Measurements from ENCODE around the gene SORBS2.
"Not testable (repeated sequence)": the region's sequence is repeated elsewhere in the genome, so short reads cannot be mapped to it uniquely, and the experiment has no call there.

SORBS2 gene

DNA sequence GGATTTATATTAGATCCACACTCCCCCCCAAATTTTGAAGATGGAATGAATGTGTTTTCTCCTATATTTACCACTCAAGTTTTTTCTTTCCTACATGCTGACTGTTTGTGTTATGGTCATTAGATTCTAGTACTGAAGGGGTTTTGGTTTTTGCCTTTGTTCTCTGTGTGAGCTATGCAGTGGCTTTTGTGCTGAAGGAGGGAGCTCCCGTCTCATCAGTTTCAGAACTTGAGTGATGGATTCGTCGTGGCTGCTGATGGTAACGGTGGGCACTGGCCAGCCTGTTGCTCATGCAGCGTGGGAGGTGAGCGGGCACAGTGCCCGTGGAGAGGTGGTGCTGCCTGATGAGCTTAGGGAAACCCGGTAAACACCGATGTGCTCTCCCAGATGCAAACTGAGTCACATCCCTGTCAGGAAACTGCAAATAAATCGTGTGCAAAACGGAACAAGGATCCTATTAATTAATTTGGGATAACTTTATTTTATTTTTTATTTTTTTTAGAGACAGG is 101.5 kb downstream of the SORBS2 start:
- no peak for DNase-seq

DNA sequence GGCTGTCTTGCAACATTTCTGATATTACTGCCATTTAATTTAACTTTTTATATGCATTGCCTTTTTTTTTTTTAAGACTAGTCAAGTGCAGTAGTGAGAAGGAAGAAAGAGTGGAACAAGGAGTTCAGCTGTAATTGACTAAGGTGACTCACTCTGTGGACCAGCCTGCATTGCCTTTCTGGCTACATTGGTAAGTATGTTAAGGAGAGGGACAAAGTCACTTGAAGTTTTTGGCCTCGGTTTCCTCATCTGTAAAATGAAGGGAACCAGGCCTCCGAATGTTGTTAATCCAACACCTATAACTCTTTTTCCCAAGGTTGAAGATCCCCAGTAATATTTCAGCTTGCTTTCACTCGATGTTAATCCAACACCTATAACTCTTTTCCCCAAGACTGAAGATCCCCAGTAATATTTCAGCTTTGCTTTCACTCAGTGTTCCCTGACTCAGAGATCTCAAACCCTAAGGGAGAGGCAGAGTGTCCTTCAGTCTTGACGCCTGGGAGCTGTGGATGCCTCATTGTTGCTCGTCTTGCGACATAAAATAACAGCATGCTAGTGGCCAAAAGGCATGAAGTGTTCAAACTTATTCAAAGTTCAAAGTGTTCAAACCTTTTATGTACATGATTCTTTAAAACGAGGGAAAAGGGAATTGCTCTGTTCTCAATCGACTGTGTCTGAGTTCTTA is 102.0 kb downstream of the SORBS2 start:
- no peak for DNase-seq

GRCh38 chr4:185708348-185708747 is 103.6 kb downstream of the SORBS2 start:
- no peak for DNase-seq

DNA sequence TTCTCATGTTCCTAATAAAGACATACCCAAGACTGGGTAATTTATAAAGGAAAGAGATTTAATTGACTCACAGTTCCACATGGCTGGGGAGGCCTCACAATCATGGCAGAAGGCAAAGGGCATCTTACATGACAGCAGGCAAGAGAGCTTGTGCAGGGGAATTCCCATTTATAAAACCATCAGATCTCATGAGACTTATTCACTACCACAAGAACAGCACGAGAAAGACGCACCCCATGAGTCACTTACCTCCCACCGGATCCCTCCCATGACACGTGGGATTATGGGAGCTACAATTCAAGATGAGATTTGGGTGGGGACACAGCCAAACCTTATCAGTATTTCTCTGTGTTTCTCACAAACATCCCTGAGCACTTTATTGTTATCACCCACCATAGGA is 104.4 kb downstream of the SORBS2 start:
- not testable (repeated sequence) for DNase-seq

DNA sequence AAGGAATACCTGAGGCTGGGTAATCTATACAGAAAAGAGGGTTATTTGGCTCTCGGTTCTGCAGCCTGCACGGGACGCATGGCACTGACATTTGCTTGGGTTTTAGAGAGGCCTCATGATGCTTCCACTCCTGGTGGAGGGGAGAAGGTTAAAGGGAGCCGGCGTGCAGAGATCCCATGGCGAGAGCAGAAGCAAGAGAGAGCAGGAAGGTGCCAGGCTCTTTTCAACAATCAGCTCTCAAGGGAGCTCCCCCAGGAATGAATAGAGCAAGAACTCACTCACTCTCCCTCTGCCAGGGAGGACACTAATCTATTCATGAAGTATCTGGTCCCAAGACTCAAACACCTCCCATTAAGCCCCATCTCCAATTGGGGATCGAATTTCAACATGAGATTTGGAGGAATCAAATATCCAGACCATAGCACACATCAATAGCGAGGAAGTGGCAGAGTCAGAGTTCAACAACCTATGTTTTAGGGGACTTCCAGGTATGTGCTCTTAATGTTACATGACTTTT is 109.8 kb downstream of the SORBS2 start:
- DNase-seq, result no peak

DNA sequence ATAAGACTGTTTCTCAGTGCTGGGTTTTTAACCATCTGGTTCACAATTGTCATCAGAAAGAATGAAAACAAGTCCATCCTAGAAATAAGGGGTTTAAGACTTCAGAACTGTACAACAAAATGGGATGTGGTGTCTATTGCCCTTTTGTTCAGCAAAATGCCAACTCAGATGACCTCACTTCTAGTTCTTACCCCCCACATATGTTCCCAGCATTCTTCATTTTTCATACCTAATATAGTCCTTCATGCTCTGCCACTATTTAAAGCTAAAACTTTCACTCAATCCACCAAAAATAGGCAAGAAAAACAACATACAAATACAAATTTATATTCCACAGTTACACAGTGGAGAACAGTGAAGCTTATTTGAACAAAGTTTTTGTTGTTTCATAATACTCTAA is 111.4 kb downstream of the SORBS2 start:
- DNase-seq, result no peak

DNA sequence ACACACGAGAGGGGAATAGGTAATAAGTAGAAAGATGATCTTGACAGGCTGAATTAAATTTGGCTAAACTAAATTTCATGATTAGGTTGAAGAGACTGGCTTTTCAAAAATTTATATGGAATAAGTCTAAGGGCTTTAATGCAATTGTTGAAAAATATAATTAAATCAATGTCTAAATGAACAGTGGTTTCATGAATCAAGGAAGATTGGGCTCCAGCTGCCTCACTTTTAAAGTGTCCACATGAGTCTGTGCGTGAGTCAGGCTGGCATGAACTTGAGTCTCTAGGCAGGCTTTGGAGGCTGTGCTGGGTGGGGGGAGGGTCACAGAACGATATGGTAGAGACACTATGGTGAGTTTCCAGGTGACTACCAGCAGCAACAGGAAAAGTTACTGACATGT is 111.9 kb downstream of the SORBS2 start:
- no peak for DNase-seq

- no peak for DNase-seq
Measured at GRCh38 chr4:185697488-185697887, 114.5 kb downstream of the SORBS2 start.

DNA sequence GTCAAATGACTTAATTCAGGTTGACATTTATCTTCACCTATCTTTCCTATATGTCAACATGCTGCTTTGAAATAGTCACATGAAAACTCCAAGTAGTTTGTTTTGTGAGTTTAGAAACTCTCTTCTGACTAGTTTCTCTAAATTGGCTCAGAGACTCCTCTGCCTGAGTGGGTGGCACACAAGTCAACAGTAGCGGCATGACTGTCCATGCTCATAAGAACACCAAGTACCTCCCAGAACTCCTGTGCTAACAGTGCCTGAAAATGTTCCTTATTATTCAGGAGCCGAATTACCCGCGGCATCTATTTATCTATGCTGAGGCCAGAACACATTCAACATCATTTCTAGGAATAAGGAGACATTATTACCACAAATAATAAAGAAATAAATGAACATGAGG is 116.3 kb downstream of the SORBS2 start:
- no peak for DNase-seq

DNA sequence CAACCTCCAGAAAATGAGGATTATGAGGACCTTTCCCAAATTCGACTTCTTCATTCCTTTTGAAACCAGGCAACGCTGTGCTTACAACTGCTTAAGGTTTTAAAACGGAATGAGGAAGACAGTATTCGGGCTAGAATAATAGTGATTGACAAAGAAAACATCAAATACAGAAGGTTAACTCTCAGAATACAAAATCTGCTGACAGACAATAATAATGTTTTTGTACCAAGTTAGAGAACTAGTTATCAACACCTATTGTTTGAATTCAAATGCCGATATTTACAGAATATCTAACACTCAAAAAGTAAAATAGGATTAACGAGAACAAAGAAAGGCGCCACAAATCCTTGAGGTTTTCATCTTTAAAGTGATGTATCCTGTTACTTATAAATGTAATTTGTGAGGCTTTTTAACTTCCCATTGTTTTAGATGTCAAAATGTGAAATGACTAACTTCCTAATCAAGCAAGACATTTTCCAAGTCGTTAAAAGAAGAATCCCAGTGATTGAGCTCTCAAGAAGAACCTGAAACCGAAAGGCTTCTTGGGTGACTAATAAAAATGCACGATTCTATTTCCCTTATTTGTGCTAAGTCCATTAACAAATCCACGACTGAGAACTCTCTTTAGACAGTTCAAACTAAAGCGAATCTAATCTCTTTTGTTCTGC is 118.3 kb downstream of the SORBS2 start:
- DNase-seq, result no peak

GRCh38 chr4:185689407-185689806 is 122.6 kb downstream of the SORBS2 start:
- no peak for DNase-seq

DNA sequence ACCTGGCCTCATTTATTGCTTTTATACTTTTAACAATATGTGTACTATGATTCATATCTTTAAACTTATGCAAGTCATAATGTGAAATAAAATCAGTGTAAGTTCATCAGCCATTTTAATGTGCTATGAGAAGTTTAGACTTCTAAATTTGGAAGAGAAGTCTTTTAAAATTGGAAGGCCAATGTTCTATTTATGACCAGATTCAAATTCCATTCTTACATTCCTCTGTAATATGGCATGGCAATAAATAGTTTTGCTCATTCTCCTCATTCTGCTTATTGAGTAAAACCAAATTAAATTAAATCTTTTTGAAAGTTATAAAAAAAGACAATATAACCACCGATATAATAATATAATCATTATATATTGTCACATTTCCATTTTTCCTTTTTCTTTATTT is 126.2 kb downstream of the SORBS2 start:
- DNase-seq, result no peak

GRCh38 chr4:185683896-185684295 is 128.1 kb downstream of the SORBS2 start:
- DNase-seq, result no peak

DNA sequence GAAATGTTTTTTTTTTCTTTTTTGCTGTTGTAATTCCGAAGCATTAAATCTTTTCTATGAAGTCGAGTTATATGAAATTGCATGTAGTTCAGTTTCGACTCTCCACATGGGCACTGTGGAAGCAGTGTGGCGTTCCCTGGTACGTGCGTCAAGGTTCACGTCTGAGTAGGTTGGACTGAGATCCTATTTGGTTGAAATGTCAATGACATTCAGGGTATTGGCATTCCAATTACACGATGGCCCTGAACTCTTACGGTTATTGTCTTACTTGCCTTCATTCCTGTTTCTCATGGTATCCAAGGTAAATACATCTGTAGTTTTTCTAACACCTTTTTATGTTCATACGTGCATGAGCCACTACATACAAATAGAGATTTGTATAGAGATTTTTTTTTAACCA is 128.8 kb downstream of the SORBS2 start:
- no peak for DNase-seq

GRCh38 chr4:185682236-185682635 is 129.8 kb downstream of the SORBS2 start:
- DNase-seq, result no peak

GRCh38 chr4:185681604-185682003 is 130.4 kb downstream of the SORBS2 start:
- no peak for DNase-seq

DNA sequence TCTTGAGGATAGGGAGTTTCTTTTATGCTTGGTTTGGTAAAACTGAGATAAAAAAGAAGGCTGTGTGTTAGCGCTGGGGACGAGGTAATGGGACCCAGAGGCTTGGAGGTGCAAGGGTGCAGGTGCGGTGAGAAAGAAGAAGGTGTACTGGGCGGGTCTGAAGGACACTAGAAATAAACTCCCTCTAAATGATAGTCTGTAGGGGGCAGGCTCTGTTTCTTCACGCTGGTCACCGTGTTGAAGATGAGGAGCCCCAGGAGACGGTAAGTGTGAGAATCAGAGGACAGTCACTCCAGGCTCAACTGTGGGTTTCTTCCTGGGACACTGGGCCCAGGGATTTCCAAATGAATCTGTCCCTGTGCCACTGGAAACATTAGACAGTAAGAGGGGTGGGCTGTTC is 131.4 kb downstream of the SORBS2 start:
- no peak for DNase-seq

DNA sequence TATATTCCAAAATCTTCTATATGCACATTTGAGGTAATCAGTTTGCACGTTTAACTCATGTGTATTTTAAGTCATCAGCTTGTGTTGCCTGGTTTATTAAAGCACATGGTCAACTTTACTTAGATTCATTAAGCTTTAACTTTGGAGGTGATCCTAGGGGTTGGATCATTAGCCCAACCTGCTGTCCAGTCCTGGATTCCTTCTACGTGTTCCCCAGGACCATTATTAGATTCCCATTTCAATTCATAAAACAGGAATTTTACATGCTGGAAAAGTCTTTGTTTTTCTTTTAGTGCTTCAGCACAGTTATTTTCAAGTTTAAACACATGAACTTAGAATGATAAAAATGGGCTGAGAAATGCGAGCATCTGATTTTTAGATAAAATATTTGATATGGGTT is 132.5 kb downstream of the SORBS2 start:
- DNase-seq, result no peak

- DNase-seq, result no peak
Measured at GRCh38 chr4:185677637-185678314, 134.2 kb downstream of the SORBS2 start.

- no peak for DNase-seq
Measured at GRCh38 chr4:185672618-185673017, 139.4 kb downstream of the SORBS2 start.

- DNase-seq, result no peak
Measured at GRCh38 chr4:185672151-185672550, 139.8 kb downstream of the SORBS2 start.

DNA sequence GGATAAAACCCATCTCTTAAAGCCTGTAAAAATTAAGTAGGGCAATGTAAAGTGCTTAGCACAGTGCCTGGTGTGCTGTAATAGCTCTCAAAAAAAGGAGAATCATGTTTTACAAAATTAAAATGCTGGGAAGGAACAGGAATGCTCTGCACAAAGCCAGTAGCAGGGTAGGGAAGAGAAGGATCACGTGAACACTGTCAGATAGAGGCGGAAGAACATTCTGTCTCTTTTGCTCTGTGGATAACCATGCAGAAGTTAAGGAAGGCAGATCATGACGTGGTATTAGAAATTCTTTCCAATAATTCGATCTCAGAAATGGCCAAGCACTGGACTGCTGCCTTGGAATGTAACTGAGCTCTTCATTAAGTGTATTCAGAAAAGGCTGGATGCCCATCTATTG is 140.5 kb downstream of the SORBS2 start:
- no peak for DNase-seq

DNA sequence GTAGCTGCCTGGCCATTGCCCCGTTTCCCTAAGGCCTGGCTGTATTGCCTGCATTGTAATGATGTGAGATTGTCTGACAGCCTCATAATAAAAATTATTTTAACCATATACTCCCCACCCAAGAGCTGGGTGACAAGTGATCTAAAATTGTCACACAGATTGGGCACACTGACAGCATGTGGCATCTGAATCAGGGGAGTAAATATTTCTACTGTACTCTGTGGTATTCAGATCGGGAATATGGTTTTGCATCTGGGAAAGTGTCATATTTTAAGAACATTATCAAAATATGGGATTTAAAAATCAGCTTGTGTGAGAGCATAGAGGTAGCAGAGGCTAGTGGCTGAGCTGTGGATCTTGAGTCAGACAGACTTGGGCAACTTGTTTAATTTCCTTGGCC is 140.9 kb downstream of the SORBS2 start:
- no peak for DNase-seq

- DNase-seq, result no peak
Measured at GRCh38 chr4:185669288-185669687, 142.7 kb downstream of the SORBS2 start.
